BE2C (cell line): ENCODE data around the gene FAM228B.
"Not testable (repeated sequence)": the region's sequence is repeated elsewhere in the genome, so short reads cannot be mapped to it uniquely, and the experiment has no call there.

ENCODE experiments used
- DNase-seq: peaks from one replicate; pipeline ENCODE4 v3.0.0-alpha.2; 2020
- H3K27me3 ChIP-seq: fragments of 250-450 bp; sonication (Bioruptor Pico); 2 replicates; pipeline ENCODE4 v1.5.1; 2020; ENCODE audit warnings: mild to moderate bottlenecking
- H3K36me3 ChIP-seq: fragments of 250-450 bp; sonication (Bioruptor Pico); 2 replicates; pipeline ENCODE4 v1.5.1; 2020; ENCODE audit warnings: mild to moderate bottlenecking
- H3K4me1 ChIP-seq: fragments of 250-450 bp; sonication (Bioruptor Pico); 2 replicates; pipeline ENCODE4 v1.5.1; 2020
- H3K4me3 ChIP-seq: 2 replicates; pipeline ENCODE4 v1.5.1; 2011; ENCODE audit warnings: low read depth, low read length
- H3K9me3 ChIP-seq: fragments of 250-450 bp; sonication (Bioruptor Pico); 2 replicates; pipeline ENCODE4 v1.5.1; 2020
- TF ChIP-seq, protein P1 (sequence below): IDR thresholded peaks from 2 replicates; pipeline ENCODE4 v1.5.1; 2012; ENCODE audit warnings: mild to moderate bottlenecking, low read depth, low read length

Gene FAM228B

DNA sequence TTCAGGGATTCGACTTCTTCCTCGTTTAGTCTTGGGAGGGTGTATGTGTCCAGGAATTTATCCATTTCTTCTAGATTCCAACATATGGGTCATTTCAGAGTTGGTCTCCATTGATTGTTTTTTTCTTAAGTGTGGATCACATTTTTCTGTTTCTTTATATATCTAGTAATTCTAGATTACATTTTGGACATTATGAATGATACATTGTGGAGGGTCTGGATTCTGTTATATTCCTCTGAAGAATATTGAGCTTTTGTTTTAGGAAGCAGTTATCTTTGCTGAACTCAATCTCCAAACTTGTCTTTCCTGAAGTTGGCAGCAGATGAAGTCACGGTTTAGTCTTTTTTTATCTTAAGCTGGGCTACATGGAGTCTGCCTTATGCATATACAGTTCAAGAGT lies 9.3 kb downstream of the FAM228B start:
- TF ChIP-seq, protein P1, sequence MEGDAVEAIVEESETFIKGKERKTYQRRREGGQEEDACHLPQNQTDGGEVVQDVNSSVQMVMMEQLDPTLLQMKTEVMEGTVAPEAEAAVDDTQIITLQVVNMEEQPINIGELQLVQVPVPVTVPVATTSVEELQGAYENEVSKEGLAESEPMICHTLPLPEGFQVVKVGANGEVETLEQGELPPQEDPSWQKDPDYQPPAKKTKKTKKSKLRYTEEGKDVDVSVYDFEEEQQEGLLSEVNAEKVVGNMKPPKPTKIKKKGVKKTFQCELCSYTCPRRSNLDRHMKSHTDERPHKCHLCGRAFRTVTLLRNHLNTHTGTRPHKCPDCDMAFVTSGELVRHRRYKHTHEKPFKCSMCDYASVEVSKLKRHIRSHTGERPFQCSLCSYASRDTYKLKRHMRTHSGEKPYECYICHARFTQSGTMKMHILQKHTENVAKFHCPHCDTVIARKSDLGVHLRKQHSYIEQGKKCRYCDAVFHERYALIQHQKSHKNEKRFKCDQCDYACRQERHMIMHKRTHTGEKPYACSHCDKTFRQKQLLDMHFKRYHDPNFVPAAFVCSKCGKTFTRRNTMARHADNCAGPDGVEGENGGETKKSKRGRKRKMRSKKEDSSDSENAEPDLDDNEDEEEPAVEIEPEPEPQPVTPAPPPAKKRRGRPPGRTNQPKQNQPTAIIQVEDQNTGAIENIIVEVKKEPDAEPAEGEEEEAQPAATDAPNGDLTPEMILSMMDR = no peak
- H3K27me3 ChIP-seq = no peaks in the 10 kb centered on the region
- H3K9me3 ChIP-seq = no peaks in the 10 kb centered on the region; the same call in 1 of the 2 replicates
- no peaks in the 10 kb centered on the region for H3K36me3 ChIP-seq
- no peaks in the 10 kb centered on the region for H3K4me1 ChIP-seq
- DNase-seq = no peak
- H3K4me3 ChIP-seq = no peak overlapping the region

DNA sequence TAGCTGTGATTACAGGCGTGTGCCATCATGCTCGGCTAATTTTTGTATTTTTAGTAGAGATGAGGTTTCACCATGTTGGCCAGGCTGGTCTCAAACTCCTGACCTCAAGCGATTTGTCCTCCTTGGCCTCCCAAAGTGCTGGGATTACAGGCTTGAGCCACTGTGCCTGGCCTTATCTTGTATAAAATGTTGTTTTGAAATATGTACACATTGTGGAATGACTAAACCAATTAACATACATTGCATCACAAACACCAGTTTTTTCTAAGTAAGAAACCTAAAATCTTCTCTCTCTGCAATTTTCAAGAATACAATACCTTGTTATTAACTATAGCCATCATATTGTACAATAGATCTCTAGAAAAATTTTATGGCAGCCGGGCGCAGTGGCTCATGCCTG lies 17.0 kb downstream of the FAM228B start:
- not testable (repeated sequence) for H3K4me3 ChIP-seq, H3K27me3 ChIP-seq, H3K4me1 ChIP-seq

DNA sequence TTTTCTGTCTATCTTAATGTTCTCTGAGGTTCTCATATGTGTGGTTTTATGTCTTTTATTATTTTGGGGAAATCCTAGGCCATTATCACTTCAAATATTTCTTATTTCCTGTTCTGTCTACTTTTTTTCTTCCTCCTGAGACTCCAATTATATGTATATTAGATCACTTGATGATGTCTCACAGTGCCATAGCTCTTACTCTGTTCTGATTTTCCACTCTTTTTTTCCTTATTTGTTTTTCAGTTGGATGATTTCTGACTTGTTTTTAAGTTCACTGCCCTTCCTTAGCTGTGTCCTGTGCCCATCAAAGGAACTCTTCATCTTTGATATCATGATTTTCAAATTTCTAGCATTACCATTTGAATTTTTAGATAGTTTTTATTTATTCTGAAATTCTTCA lies 24.1 kb downstream of the FAM228B start:
- TF ChIP-seq, protein P1 = no peak
- H3K9me3 ChIP-seq = no peaks in the 10 kb centered on the region

More for the DNA sequence above, 17.0 kb downstream of the FAM228B start:
- H3K36me3 ChIP-seq, DNase-seq, H3K9me3 ChIP-seq: not testable (repeated sequence)

DNA sequence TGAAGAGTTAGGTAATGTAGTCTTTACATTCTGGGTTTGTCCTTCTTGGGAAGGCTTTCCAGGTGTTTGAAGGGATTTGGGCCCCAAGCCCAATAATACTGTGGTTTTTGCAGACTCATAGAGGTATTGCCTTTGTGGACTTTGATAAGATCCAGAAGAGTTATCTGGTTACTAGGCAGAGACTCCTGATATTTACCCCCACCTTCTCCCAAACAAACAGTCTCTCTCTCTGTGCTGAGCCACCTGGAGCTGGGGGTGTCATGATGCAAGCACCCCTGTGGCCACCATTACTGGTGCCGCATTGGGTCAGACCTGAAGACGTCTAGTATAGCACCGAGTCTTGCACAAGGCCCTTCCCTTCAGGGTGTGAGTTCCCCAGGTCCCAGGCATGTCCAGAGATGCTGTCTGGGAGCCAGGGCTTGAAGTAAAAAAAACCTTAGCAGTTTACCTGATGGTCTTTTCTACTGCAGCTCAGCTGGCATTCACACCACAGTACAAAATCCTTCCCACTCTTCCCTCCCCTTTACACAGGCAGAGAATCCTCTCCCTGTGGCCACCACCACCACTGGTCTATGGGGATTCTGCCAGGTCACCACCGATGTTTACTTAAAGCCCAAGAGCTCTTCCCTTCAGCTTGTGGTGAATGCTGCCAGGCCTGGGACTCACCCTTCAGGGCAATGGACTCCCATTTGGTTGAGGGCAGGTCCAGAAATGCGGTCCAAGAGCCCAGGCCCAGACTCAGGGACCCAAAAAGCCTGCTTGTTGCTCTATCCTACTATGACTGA lies 29.3 kb downstream of the FAM228B start:
- no peak for DNase-seq
- H3K27me3 ChIP-seq = no peaks in the 10 kb centered on the region
- H3K36me3 ChIP-seq = no peaks in the 10 kb centered on the region
- no peak overlapping the region for H3K4me3 ChIP-seq
- TF ChIP-seq, protein P1 = no peak
- H3K9me3 ChIP-seq = no peaks in the 10 kb centered on the region
- no peaks in the 10 kb centered on the region for H3K4me1 ChIP-seq

More for the DNA sequence above, 24.1 kb downstream of the FAM228B start:
- H3K36me3 ChIP-seq = no peaks in the 10 kb centered on the region
- no peak for DNase-seq
- H3K27me3 ChIP-seq = no peaks in the 10 kb centered on the region
- no peaks in the 10 kb centered on the region for H3K4me1 ChIP-seq
- H3K4me3 ChIP-seq = no peak overlapping the region

DNA sequence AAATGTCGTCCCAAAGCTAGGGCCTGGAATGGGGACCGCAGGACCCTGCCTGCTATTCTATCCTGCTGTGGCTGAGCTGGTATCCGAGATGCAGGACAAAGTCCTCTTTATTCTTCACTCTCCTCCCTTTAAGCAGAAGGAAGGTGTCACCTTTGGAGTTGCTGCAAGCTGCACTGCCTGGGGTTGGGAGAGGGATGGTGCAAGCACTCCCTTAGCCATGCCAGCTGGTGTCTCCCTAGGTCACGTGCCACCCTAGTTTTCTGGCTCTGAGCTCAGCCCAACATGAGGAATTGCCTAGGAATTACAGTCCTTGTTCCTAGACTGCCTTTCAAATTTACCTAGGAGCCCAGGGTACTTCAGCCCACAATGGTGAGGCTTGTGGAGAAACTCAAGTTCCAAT lies 30.2 kb downstream of the FAM228B start:
- no peak for DNase-seq
- Histone ChIP-seq H3K27me3 (no peaks in the 10 kb centered on the region), H3K4me3 (no peak overlapping the region), H3K9me3 (no peaks in the 10 kb centered on the region), H3K4me1 (no peaks in the 10 kb centered on the region), H3K36me3 (no peaks in the 10 kb centered on the region)
- TF ChIP-seq, protein P1 = no peak

DNA sequence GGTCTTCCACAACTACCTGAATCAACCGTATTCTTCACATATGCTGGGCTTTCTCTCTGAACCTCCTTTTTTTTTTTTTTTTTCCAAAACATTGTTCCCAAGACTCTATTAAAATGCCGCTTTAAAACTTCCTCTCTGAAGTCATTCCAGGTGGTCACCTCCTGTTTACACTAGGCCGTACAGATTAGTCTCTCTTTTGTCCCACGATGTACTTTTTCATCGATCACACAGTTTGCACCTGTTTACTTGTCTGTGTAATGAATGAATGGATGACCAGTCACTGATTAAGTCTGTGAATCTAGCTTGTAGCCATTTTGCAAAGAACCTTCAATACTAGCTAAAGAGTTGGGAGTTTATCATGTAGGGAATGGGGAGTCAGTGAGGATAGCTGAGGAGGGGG lies 34.9 kb downstream of the FAM228B start:
- H3K4me3 ChIP-seq = no peak overlapping the region

More for the DNA sequence above, 34.9 kb downstream of the FAM228B start:
- Histone ChIP-seq H3K4me1 (no peaks in the 10 kb centered on the region), H3K9me3 (no peaks in the 10 kb centered on the region; the same call in 1 of the 2 replicates), H3K36me3 (no peaks in the 10 kb centered on the region), H3K27me3 (no peaks in the 10 kb centered on the region)
- DNase-seq = no peak
- TF ChIP-seq, protein P1 = no peak
